Measurements from ENCODE around the gene CD86.

Gene CD86

DNA sequence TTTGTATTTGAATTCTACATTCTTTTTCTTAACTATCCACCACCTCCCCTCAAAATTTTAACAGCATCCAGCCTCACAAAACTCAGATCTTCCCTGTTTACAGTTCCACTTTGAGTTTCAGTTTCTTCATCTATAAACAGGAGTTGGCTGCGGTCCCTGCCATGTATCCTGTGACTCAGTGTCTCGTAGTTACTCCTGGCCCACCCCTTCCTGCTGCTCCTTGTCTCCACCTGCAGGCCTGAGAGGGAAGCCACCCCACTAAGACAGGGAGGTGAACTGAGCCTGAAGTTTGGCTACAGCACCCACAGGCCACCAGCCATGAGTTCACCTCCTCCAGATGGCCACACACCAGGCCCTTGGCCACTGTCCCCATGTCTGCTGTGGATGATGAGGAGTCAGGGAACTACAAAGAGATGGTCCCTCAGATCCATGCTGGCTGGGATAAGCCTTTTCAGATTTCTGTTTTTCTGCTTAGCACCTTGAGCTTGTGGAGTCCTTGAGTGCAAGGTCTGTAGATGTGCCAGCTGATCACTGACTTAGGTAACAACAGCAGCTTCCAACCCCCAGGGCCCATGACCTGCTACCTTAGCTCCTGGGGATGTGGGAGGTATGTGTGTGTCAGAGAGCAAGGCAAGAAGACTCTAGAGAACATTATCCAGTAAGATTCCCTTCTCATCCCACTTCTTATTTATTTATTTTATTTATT lies 37.5 kb downstream of the CD86 start:
- DNase-seq (ENCODE audit: low spot score) = no peak

DNA sequence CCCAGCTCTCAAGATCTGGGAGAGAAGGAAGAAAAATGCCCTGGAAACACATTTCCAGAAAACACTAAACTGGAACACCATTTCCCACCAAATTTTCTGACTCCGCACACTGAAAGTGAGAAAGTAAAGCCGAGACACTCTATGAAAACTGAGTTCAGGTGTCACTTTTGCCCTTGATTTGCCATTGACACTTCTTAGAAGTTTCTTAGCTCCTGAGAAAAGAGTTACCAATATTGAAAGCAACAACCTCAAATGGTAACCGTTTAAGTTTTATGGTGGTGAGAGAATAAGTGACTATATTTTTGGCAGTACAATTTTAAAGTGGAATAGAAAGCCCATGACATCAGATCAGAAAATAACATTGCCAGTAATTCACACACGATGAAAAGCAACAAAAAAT lies 39.0 kb downstream of the CD86 start:
- no peak for DNase-seq (ENCODE audit: low spot score)

DNA sequence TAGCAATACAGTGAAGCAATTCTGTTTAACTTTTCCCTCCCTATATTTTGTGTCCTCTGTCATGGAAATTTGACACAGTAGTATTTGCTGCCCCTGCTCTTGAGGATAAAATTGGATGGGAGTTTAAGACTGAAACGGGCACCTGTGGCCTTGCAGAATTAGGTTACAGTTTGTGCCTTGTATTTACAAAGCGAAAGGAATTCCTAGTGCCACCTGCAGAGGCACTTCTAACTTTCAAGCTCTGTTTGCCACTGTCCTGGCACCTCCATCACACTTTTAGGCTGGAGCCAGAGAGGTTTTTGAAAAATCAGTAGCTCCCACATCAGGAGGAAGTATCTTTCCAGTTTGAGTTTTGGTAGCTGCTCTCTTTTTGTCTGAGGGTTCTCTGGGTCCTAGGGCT lies 39.5 kb downstream of the CD86 start:
- DNase-seq (ENCODE audit: low spot score) = no peak

DNA sequence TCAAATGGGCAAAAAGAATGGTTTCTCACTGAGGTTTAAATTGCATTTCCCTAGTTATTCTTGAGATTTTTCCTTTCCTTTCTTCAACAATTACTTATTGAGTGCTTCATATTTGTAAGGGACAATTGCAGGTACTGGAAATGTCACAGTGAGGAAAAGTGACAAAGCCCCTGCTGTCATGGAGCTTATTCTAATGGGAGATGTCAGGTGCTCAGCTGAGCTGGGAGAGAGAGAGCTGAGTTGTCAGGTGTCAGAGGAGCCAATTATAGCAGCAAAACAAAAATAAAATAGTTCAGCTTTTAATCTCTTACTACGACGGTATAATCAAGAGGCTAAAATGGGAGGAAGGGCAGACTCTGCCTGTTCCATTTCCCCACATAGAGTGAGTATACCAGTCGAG lies 42.0 kb downstream of the CD86 start:
- DNase-seq (ENCODE audit: low spot score) = no peak

DNA sequence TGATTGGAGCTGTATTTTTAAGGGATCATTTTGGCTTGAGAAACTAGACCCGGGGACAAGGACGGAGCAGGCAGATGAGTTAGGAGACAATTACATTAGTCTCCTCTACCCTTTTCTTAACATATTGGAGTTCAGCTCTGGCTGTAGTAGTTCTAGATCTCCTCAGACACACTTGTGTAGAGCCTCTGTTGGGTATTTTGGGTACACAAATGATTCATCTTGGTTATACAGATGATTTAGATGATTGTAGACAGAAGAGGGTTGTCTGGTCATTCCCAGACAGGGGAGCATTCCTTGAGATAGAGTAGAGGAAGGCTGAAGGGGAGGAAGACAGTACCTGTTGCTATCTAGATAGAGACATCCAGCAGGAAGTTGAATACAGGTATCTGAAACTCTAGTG lies 43.4 kb downstream of the CD86 start:
- DNase-seq (ENCODE audit: low spot score) = no peak

DNA sequence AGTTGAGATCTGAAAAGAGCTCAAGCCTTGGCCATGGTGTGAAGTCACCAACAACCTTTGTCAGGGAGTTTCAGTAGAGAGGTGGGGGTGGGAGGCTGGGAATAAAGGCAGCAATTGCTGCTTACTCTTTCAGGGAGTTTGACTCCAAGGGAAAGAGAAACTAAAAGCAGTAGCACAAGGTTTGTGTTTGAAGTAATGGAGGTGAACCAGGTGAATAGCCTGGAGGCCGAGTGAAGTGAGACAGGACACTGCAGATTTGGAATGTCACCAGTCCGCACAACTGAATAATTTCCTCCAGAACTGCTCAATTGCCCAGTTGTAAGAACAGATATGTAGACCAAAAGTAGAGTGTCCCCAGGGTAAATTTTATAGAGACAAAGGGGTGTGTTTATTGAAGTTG lies 44.1 kb downstream of the CD86 start:
- no peak for DNase-seq (ENCODE audit: low spot score)

DNA sequence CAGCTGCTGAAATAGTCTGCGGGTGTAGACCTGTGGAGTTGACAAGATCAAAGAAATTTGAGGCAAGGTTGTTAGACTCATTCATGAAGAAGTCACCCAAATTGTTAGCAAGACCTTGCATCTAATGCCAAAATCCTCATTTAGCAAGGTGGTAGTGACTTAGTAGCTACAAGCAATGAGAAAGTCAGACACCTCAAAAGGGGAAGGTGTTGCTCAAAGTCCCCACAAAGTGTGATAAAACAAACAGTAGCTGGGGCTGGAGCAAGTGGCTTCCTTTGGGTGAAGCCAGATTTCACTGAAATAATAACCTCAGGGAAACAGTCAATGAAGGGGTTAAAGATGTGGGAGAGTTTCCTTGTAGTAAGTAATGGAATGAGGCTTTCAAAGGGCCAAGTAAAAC lies 44.9 kb downstream of the CD86 start:
- DNase-seq (ENCODE audit: low spot score) = no peak

DNA sequence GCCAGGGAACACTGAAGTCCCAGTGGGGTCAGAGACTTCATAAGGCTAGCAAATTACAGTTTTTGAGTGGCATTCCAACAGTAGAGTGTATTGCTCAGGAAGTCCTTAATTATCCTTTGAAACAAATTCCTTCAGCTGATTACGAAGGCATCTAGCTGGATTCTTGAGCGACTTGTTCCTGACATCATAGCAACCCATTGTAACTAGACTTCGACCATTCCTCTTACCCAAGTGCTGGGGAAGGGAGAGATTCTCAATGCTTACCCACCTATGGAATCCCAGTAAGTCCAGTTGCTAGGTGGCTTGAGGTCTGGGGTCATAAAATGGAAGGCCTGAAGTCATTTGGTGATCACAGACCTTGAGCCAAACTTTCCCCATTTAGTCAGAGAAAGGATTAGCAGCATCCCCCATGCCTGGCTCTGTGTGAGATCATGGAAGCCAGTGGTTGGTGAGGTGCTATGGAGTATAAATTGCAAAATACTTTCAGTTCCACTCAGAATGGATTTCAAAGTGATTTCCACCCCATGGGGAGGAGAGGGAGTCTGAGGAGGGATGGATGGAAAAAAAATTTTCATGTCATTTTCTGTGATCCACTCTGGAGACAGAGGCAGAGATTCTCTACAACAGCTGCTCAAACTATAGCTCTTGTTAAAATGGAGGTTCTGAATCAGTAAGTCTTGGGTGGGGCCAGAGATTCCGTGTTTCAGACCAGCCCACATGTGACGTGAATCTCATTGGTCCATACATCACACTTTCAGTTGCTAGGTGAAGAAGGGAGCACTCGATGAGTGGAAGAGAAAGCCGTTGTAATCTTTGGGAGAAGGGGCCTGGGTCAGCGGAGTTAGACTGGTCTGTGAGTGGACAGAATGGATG lies 45.7 kb downstream of the CD86 start:
- DNase-seq (ENCODE audit: low spot score) = no peak

DNA sequence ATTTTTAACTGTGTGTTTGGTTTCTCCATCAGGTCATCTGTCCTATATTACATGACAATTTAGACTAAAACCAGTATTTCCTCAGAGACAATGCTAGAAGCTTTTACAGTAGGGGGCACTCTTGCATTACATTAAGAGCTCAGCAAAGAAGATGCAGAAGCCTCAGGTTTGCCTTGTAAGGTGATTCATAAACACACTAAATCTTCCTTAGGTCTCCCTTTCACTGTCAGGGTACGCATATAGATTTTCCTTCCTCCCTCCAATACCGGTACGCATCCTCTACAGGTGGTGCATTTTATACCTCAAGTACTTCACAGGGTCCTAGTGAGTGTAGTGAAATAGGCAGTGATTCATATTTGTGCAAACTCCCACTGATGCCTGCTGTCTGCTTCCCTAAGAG lies 46.5 kb downstream of the CD86 start:
- no peak for DNase-seq (ENCODE audit: low spot score)

DNA sequence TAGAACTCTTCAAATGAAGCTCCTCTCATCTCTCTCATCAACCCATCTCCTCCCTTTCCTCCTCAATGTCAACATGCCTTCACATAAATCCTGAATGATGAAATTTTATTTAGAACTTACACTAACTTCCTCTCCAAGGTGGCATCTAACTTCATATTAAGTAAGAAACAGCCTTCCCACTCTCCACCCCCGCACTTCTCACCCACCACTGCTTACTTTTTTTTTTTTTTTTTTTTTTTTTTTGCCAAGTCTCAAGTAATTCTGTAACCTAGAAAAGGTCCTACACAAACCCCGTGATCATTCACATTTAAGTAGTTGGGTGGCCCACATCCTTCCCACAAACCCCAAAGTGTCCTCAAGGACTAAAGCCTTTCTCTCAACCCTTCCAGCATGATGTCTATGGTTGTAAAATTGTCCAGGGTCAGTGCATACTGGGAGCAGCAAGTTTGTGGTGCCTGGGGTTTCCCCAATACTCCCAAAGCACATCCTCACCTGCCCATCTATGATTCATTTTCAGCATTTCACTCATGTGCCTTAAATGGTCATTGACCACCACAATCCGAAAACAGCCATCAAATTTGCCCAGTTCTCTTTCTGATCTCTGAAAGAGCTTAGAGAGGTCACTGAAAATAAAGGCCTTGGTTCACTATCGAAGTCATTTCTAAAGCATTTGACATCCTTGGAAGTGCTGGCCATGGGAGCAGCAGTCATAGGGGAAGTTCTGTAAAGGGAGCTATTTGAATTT lies 47.2 kb downstream of the CD86 start:
- DNase-seq (ENCODE audit: low spot score) = no peak

DNA sequence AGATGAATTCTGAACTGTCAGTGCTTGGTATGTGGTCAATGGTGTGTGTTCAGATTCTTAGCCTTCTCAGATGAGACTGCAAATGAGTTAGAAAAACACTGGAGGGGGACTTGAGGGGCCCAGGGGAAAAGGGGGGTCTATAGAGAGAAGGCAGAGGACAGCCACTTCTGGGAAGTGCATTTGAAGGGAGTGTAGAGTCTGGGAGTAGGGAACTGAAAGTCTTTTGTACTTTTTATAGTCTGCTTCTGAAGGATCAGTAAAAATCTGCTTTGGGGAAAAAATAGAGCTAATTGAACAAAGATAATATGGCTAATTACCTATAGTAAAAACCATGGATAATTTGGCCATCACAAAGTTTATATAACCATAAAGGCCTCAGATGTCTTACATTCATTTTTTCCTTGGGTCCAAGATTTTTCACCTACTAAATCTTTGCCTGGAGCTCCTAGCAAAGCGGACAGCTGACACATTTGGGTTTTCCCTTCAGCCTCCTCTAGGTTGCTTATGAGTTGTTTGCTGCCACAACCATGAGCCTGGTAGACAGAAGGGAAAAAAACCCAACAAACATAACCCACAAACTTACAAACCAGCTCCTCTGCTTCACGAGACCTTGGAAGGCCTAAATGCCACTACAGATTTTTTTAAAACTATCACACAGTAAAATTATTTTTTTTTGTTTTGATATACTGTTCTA lies 48.8 kb downstream of the CD86 start:
- no peak for DNase-seq (ENCODE audit: low spot score)

DNA sequence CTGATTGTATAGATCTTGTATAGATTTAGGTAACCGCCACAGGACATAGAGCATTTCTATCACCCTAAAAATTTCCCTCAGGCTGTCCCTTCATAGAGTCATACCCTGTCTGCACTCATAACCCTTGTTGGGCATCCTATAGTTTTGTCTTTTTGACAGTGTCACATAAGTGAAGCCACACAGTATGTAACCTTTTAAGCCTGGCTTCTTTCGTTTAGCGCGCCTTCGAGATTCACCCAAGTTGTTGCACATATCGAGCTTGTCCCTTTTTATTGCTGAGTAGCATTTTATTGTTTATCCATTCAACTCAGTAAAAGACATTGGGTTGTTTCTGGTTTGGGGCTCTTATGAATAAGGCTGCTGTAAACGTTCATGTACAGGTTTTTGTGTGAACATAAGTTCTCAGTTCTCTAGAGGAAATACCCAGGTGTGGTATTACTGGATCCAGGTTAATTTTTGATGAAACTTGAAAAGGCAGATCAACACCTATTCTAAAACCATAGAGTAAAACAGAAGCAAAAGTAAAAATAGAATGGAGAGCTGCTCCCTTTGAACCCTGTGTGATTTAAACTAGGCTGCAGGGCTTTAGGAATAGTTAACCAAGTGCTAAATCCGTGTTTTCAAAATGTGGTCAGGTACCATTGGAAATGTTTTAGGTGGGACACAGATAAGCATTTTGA lies 49.5 kb downstream of the CD86 start:
- no peak for DNase-seq (ENCODE audit: low spot score)

DNA sequence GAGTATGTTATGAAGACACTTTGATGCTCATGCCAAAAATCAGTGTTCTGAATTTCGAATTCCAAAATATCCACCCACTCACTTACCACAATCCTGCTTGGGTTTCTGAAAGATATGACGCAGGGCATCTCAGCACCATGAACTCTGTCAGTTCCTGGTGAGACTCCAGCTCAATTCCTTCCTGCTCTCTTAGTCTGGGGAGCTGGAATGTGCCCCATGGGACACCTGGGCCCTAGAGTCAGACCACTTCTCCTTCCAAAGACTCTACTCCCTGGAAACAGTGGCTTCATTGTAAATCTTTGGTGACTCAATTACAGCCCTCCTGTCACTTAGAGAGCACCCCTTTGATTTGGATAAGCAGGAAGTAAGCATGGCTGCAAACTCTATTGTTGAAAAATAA lies 50.5 kb downstream of the CD86 start:
- DNase-seq (ENCODE audit: low spot score) = no peak

DNA sequence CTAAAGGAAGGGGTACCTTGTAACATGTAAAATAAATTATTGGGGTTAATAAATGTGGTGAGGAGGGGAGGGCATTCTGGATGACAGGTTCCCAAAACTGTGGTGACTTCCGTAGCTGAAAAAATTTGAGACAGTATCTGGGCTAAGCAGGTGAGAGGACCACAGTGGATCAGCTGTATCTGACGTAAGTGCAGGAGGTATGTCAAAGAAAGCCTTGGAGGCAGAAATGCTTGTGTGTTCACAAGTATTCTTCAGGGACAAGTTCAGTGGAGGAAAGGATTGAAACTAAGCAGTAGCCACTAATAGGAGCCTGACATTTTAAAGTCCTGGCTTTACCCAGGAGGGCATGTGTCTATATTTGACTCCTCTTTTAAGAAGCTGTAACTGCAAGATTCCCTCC lies 52.0 kb downstream of the CD86 start:
- no peak for DNase-seq (ENCODE audit: low spot score)

DNA sequence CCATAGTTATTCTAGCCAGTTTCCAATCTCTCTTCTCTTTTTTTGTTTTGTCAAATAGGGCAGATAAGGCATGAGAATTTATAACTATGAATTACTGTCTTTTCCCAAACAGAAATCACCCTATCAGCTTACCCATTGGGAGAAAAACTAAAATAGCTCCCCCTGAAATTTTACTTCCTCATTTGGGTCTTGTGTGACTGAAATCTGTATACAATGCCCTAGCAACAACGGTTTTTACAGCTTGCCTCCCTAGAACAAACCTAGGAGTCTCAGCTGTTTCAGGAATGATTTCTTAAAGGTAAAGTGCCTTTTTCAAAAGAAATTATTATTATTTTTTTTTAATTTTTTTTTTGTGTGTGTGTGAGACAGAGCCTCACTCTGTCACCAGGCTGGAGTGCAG lies 56.8 kb downstream of the CD86 start:
- no peak for DNase-seq (ENCODE audit: low spot score)

DNA sequence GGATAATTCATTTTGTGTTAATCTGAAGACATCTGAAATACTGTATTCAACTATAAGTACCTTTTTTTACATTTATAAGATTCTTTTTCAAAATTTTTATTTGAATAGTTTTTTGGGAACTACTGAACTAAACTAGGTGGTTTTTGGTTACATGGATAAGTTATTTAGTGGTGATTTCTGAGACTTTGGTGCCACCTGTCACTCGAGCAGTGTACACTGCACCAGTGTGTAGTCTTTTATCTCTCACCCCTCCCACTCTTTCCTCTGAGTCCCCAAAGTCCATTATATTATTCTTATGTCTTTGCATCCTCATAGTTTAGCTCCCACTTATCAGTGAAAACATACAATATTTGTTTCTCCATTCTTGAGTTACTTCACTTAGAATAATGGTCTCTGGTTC lies 57.6 kb downstream of the CD86 start:
- no peak for DNase-seq (ENCODE audit: low spot score)

DNA sequence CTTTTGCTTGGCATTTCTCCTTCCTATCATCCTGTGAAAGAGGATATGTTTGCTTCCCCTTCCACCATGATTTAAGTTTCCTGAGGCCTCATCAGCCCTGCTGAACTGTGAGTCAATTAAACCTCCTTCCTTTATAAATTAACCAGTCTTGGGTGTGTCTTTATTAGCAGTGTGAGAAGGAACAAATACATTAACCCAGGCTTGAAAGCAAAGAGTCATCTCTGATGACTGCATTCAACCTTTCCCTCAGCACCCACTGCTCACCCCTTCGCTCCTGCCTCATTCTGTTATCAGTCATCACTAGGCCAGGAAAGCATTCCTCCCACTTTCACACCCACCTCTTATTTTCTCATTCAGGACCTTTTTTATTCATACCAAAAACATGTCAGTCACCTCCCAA lies 68.7 kb downstream of the CD86 start:
- no peak for DNase-seq (ENCODE audit: low spot score)

DNA sequence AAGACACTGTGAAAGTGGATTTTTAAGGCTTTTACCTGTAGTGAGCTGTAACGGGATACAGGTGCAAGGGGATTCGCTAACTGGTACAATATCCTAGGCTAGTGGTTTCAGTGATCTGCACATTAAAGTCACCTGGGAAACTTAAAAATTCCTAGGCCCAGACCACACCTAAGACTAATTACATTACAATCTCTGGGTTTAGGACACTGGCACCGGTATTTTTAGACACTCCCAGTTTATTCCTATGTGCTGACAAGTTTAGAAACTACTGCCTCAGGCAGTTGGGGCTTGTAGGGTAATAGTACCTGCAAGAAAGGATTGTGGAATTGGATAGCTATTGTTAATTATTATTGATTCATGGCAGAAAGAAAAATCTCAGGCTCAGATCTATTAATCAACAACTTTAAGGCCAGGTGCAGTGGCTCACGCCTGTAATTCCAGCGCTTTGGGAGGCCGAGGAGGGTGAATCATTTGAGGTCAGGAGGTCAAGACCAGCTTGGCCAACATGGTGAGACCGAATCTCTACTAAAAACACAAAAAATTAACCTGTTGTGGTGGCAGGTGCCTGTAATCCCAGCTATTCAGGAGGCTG lies 77.9 kb downstream of the CD86 start:
- no peak for DNase-seq (ENCODE audit: low spot score)

DNA sequence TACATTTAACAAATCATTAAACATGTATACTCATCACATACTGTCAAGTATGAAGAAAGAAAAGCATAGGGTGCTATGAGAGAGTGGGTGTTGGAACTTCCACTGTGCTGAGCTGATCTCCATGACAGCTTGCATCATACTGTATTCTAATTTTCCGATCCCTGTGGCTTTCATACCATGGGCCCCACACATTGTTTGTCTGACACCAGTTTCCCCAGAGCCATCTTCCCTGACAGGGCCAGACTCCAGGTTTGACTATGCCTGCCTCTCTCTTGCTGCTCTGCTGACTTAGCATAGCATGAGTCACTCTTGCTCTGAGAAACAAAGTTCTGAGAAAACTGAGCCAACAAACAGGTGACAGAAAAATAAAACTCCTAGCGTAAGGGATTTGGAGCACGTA lies 91.3 kb downstream of the CD86 start:
- DNase-seq (ENCODE audit: low spot score) = no peak

DNA sequence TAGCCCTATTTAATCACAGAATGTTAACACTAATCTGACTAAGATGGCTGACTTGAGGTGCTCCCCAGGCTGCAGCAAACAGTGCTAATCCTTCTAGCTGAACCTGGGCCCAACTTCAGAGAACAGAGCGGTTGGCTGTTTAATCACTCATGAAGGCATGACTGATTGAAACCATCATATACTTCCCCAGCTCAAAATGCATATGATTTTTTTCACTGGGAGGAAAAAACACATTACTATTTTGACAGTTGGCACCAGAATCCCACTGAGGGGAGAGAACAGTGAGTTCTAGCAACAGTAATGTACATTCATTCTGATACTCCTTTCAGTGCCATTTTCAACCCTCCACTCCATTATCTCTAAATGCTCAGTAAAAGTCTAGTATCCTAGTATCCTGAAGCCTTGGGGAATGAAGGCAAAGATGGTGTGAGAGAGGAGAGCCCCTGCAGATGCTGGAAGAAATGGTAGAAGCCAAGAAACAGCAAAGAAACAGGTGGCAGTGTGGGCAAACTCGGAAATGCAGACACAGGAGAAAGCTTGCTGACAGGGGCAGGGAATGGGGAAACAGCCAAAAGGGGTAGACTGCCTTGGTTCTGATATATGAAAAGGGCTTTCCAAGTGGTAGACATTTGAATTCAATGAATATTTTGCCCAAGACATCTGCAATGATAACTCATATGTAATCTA lies 93.9 kb downstream of the CD86 start:
- no peak for DNase-seq (ENCODE audit: low spot score)

DNA sequence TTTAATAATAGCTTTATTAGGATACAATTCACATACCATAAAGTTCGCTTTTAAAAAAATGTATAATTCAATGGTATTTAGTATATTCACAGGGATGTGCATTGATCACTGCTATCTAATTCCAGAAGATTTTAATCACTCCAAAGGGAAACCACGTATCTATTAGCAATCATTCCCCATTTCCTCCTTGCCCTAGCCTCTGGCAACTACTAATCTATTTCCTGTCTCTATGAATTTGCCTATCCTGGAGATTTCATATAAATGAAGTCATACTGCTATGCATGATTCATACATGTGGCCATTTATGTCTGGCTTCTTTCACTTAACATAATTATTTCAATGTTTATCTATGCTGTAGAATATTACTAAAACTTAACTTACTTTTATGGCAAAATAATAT lies 96.3 kb downstream of the CD86 start:
- no peak for DNase-seq (ENCODE audit: low spot score)
